GM19240 (cell line): Measurements from ENCODE around the gene CLPSL1.
A peak's percentile ranks its signal among the peaks of the same experiment; 100 is the strongest.

ENCODE experiments used
- DNase-seq: peaks from one replicate; pipeline ENCODE4 v3.0.0; 2011; ENCODE audit warnings: low spot score; ENCODE audit not compliant: insufficient read length

Gene CLPSL1

GRCh38 chr6:35795453-35796071 lies 14.7 kb downstream of the CLPSL1 start:
- no peak for DNase-seq

- DNase-seq = no peak
These were observed 15.4 kb downstream of the CLPSL1 start for GRCh38 chr6:35796236-35796635.

- no peak for DNase-seq
These were observed 17.2 kb downstream of the CLPSL1 start for GRCh38 chr6:35797837-35798526.

GRCh38 chr6:35798706-35799105 lies 17.9 kb downstream of the CLPSL1 start:
- DNase-seq = no peak

- no peak for DNase-seq
These were observed 20.3 kb downstream of the CLPSL1 start for GRCh38 chr6:35801148-35801547.

- peak; percentile 63 for DNase-seq
These were observed 24.3 kb downstream of the CLPSL1 start, which contains the start of gene LHFPL5 for GRCh38 chr6:35804996-35805736. Gene LHFPL5 (plus strand): TSS chr6:35805352. CDS start chr6:35805671, 319 bp downstream.

- no peak for DNase-seq
These were observed 27.9 kb downstream of the CLPSL1 start for GRCh38 chr6:35808688-35809087.

GRCh38 chr6:35809809-35810208 lies 29.0 kb downstream of the CLPSL1 start:
- no peak for DNase-seq

GRCh38 chr6:35810971-35811698 lies 30.3 kb downstream of the CLPSL1 start:
- DNase-seq = no peak

GRCh38 chr6:35811699-35811995 lies 30.8 kb downstream of the CLPSL1 start:
- no peak for DNase-seq

- DNase-seq = no peak
These were observed 36.7 kb downstream of the CLPSL1 start for GRCh38 chr6:35817515-35817914.

- no peak for DNase-seq
These were observed 42.8 kb downstream of the CLPSL1 start for GRCh38 chr6:35823601-35824000.

GRCh38 chr6:35824552-35825192 lies 43.9 kb downstream of the CLPSL1 start:
- DNase-seq = no peak

- DNase-seq = no peak
These were observed 48.5 kb downstream of the CLPSL1 start for GRCh38 chr6:35829306-35829705.

GRCh38 chr6:35831257-35832007 lies 50.6 kb downstream of the CLPSL1 start:
- DNase-seq = no peak

- no peak for DNase-seq
These were observed 52.7 kb downstream of the CLPSL1 start for GRCh38 chr6:35833536-35833935.
